ENCODE measurements around the gene XPOT.

Gene XPOT

DNA sequence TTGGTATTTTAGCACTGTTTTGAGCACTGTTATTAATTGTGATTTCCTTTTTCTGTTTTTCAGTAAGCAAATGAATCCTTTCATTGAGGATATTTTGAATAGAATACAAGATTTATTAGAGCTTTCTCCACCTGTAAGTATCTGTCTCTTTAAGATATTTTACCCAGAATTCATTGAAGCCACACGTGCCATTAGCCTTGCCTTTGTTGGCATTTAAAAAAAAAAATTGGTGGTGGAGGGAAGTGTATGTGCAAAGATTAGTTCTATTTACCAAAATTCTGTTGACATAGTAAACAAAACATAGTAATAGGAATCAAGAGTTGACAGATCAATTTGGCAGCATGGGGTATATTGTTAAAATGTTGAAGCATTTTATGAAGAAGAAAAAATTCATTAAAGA, 23.8 kb downstream of the XPOT start:
- no peak for DNase-seq (ENCODE audit: low read depth, low spot score)

DNA sequence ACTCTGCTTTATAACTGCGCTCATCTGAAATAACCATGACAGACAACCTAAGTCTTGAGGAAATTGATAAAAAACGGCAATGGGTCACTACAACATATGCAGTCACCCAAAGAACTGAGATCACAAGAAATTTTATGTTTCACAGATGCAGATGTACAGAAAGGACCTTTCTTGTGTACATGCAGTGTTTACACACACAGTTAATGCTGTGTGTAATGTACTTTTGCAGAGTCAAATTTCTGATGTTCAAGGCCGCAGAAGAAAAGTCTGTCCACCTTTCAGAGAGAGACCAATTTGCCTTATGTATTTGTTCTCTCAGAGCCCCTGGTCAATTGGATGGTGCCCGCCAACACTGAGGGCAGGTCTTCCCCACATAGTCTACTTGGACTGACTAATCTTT, 24.8 kb downstream of the XPOT start:
- no peak for DNase-seq (ENCODE audit: low read depth, low spot score)

DNA sequence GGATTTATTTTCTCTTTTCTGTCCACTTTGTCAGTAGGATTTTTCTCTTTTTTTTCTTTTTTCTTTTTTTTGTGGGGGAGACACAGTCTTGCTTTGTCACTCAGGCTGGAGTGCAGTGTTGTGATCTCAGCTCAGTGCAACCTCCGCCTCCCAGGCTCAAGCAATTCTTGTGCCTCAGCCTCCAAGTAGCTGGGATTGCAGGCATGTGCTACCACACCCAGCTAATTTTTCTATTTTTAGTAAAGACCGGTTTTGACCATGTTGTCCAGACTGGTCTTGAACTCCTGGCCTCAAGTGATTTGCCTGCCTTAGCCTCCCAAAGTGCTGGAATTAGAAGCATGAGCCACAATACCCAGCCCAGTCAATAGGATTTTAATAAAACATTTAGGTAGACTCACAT, 26.7 kb downstream of the XPOT start:
- DNase-seq (ENCODE audit: low read depth, low spot score): no peak

DNA sequence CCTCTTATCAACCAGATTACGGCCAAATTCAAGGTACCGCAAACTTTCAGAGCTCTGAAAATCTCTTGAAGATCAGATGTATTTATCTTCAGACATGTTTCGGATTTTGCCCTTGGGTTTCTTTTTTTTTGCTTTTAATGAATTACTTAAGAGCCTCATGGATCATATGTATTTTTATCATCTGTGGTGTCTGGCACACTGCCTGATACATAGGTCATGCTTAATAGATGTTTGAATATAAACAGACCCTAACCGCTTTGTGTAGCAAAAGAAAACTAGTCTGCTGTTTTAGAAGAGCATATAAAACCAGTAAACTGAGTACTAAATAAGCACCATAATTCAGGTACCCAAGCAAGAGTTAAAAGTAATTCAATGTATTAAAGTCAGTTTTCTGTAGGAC, 27.6 kb downstream of the XPOT start:
- no peak for DNase-seq (ENCODE audit: low read depth, low spot score)

DNA sequence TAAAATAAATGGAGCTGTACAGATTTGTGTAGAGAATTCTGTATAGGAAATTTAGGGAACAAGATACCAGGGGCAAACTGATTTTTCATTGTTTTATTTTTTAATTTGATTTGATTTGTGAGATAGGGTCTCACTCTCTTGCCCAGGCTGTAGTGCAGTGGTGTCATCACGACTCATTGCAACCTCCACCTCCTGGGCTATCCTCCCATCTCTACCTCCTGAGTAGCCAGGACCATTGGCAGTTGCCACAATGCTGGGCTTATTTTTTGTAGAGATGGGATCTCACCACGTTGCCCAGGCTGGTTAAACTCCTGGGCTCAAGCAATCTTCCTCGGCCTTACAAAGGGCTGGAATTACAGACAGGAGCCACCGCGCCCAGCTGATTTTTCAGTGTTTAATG, 29.7 kb downstream of the XPOT start:
- DNase-seq (ENCODE audit: low read depth, low spot score): no peak

DNA sequence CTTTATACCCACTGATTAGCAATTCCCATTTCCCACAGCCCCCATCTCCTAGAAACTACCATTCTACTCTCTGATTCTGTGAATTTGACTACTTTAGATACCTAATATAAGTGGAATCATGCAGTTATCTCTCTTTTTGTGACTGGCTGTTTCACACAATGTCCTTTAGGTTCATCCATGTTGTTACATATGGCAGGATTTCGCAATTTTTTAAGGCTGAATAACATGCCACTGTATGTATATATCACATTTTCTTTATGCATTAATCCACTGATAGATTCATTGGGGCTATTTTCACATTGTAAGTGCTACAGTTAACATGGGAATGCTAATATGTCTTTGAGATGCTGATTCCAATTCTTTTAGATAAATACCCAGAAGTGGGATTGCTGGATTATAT, 35.9 kb downstream of the XPOT start:
- DNase-seq (ENCODE audit: low read depth, low spot score): no peak

DNA sequence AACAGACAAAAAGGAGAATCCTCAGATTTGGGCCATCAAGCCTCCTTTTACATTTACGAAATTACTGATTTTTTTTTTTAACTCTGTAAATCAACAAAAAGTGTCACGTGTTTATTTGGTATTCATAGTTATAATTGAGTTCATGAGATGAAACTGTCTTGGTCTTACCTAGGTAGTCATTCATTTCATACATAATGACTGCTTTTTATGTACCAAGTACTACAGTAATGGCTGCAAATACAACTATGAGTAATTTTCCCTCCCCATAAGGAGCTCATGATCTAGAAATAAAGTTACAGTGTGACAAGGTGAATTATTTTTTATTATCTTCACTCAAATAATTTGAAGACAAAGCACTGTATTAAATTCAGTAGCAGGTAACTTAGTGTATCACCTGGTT, 41.3 kb downstream of the XPOT start:
- DNase-seq (ENCODE audit: low read depth, low spot score): no peak

DNA sequence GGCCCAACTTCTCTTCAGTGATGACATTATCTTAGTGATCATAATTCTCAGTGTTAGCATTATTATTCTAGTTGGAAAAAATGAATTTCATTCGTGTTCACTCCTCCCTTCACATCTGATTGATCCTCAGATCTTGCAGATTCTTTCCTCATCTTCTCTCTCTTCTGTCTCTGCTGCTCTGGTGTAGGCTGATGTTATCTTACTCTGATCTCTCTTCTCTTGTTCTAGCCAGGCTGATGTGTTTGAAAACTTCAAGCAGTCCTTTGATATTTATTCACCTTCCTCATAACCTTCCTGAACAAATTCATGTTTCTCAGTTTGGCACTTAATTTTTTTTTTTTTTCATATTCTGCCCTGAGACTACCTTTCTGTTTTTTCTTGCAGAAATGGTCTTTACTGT, 42.1 kb downstream of the XPOT start:
- DNase-seq (ENCODE audit: low read depth, low spot score): no peak

DNA sequence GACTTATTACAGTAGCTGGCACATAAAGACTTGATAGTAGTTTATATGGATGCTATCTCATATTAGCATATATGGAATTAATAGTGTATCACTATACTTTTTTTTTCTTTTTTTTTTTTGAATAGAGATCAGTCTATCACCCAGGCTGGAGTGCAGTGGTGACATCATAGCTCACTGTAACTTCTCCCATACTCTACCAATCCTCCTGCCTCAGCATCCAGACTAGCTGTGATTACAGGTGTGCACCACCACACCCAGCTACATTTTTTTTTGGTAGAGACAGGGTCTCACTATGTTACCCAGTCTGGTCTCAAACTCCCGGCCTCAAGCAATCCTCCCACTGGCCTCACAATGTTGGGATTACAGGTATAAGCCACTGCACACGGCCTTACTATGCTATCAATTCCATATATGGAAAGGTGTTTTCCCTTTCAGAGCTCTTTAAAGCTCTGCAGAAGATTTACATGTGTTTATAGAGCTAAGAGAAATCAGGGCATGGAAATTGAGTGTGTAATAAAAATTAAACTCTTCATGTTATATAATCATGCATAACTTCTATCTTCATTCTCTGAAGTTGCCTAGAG, 46.0 kb downstream of the XPOT start:
- no peak for DNase-seq (ENCODE audit: low read depth, low spot score)

DNA sequence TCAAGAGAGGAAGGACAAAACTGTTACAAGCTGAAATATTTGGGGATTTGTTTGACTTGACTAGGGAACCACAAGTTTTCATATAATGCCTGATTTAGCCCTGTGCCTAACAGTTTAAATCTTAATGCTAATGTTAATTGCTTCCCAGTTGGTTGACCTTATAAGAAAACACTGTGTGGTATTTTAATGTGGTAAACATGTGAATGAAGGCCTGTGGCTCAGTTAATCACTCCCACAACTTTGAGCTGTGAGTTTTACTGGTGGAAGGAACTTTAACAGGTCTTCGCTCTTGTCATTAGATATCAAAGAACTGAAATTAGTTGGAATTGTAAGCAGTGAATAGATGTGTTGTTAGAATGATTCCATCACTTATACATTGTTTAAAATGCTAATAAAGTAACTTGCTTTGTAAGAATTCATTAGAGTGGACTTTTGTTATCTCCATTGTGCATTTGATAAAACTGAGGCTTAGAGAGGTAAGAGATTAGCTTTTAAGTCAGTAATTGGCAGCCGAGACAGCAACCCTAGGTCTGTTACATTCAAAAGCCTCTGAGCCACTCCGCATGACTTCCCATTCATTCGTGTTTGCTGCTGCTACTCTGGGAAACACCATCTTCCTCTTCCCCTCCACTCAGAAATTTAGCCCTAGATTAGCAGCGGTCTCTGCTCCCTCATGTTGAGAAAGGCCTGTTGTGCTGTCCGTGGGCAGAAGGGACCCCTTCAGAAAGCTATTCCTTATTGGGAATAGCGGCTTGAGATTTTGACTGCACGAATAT, 46.7 kb downstream of the XPOT start:
- no peak for DNase-seq (ENCODE audit: low read depth, low spot score)

DNA sequence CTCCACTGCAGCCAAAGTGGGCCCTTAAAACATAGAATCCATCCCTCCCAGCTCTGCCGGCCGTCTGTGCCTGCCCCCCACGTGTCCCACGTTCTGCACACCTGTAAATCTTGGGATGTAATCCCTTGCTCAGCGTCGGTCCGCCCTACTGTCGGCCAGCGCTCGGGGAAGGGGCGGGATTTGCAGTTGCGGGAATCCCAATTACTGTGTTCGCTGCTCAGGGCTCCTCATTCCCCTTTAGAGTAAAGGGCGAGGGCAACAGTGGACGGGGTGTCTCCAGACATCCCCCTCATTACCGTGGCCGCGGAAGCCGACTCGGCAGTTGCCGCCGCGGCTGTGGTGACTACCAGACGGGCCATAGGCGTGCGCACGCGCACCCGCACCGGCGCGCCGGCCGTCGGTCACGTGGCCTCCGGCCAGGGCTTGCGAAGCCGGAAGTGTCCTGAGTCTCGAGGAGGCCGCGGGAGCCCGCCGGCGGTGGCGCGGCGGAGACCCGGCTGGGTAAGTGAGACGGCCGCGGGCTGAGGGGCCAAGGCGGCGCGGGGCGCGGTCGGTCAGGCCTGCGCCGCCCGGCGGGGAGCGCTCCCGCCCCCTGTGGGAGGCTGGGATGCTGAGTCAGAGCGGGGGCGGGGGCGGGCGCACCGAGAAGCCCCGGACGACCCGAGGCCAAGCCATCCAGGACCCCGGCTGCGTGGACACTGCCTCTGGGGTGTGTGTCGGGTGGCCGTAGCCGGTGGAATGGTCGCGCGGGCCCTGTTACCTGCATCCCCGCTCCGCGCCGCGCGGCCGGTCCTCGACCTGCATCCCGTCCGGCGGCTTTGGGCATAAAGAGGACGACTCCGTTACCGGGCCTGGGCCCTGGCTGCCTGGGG, 47.7 kb downstream of the XPOT start, which contains the start of gene TBK1:
Gene TBK1 (plus strand): TSS at position 434 of the 872 bp plus-strand sequence. CDS start 3,751 bp downstream, outside the sequence.
- DNase-seq (ENCODE audit: low read depth, low spot score): peak; percentile 54

DNA sequence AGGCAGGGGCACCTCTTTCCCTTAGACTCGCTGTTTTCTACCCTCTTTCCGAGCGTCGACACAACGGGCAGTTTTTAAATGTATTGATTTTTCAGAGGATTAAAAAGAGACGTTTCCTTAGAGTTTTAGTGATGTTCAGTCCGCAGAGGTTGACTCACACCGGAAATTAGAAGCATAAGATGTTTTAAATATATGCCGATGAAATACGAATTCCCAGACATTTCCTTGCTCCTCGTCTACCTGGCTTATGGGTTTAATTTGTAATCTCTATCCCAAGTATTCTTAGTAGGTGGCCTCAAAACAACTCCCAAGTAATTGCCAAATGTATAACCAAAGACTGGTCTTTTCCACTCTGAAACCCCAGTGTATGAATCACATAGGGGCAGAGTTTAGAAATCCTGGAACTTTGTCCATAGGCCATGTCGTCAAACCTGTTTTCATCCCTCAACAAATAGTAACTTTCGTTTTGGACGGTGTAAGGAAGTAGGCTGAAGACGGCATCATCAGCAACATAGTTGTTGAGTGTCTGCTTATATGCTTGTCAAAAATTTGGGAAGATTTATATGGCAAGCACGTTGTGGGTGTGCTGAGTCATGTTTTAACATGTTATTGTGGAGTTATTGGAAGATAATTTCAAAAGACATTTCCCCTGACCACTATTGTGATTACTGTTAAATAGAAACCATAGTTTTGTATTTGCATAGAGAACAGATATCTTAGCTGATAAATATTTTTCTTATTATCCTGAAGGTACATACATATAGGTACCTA, 48.6 kb downstream of the XPOT start:
- no peak for DNase-seq (ENCODE audit: low read depth, low spot score)

DNA sequence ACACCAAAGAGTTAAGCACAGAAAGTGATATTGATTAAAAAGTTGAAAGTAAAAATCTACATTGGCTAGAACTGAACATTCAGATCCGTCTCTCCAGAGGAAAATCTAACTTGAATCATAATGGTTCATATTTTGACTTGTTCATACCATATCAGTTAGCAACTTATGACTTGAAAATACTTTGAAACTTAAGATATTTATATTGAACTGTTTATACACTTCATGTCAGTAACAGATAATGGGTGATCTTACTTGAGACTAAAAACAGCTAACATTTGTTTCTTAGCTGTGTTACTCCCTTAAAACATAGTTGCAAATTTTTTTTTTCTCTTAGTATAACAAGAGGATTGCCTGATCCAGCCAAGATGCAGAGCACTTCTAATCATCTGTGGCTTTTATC, 51.3 kb downstream of the XPOT start:
- no peak for DNase-seq (ENCODE audit: low read depth, low spot score)

DNA sequence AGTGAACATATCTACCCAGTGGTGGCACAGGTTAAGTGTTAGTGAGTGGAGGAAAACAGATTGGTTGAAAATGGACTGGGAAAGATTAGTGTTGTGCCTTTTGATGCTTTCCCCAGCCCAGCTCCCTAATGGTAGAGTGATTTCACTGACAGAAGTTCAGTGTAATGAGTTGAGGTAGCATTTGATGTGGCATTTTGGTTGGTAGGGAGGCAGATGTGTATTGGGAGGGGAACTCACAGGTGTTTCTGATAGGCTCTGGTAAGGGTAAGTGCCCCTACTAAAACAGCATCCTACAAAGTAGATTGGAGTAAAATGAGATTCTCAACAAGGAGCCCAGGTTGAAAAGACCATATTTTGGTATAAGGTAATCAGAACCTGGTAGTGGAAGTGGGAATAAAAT, 51.9 kb downstream of the XPOT start:
- DNase-seq (ENCODE audit: low read depth, low spot score): no peak

DNA sequence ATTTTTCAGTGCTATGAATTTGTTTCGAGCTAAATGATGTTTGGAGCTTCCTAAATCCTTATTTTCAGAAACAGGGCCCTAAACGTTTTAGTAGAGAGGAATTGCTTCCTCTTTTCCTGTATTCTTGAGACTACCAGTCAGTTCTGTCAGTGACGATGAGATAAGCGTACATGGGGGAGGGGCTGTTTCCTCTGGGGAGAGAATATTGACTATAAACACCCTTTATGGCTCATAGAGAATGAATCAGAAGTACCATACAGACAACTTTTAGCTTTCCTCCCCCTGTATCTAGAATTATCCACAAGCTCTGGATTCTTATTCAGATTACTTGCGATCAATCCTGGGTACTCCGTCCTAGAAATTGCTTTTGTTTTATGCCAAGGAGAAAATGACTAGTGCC, 52.8 kb downstream of the XPOT start:
- DNase-seq (ENCODE audit: low read depth, low spot score): no peak

DNA sequence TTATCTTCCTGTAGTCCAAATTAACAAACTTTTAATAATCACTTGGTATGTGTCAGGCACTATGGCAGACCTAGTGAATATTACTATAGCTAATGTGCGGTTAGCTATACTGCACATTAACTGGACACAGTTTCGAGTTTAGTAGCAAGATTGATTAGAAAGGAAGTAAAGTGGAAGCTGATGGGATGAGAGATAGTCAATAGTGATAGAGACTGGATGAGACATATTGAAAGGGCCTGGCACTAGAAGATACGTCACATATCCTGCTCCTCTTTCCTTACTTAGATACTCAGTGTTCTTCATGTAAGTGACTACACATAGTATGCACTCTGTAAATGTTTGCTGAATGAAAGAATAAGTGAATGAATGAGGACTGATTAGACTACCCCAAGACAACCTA, 53.3 kb downstream of the XPOT start:
- DNase-seq (ENCODE audit: low read depth, low spot score): no peak

DNA sequence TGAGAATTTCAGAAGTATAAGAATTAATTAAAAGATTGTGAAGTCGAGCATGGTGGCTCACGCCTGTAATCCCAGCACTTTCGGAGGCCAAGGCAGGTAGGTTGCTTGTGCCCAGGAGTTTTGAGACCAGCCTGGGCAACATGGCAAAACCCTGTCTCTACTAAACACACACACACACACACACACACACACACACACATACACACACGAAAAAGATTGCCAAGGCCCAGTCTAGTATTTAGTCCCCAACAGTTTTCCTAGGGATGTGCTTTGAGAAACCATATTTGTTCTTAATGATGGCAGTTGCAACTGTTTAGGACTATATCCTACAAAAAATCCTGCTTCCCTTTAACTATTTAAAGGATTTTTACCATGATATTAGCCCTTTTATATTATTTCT, 53.7 kb downstream of the XPOT start:
- no peak for DNase-seq (ENCODE audit: low read depth, low spot score)

DNA sequence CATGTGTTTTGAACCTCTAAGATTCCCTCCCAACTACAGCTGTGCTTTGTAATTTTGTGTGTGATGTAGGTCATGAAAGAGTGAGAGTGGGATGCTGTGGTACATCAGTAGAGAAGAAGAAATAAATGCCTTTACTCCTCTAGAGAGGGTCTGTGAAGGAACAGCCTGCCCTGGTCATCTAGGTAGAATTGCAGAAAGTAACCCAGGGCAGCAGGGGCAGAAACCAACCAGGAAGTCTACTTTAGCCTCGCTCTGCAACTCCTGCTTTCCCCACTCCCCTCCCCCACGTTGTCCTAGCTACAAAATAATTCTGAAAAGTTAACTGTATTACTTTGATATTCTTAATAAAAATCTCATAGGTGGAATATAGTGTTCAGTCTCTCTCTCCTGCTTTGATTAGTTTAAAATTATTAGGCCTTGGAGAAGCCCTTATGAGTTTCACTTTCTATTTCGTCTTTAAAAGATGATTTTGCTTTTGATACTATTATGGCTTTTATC, 55.3 kb downstream of the XPOT start:
- DNase-seq (ENCODE audit: low read depth, low spot score): no peak

DNA sequence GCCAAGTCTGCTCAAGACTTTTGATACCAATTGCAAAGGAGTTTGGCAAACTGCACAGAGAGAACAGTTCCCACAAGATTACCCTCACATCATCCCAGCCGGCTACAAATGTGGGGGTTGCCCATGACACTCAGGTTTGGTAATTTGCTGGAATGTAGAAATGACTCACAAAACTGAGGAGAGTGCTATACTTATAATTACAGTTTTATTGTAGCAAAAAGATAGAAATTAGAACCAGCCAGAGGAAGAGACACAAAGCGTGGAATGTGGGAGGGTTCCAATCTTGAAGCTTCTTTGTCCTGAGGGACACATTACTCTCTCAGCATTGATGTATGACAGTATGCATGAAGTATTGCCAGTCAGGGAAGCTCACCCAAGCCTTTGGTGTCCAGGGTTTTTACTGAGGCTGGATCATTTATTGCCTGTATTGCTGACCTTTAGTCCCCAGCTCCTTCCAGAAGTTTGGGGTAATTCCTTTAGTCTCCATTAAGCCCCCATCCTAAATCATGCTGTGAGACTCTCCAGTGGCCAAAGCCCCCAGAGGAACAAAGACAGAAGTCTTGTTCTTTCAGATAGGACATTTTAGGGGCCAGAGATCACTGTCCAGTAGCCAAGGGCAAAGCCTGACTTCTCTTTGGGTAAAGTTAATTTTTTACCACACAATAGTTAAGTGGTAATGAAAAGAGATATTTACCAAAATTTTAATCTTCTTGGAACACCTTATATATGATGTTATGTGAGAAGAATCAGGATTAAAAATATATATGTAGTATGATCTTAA, 57.6 kb downstream of the XPOT start:
- DNase-seq (ENCODE audit: low read depth, low spot score): no peak

DNA sequence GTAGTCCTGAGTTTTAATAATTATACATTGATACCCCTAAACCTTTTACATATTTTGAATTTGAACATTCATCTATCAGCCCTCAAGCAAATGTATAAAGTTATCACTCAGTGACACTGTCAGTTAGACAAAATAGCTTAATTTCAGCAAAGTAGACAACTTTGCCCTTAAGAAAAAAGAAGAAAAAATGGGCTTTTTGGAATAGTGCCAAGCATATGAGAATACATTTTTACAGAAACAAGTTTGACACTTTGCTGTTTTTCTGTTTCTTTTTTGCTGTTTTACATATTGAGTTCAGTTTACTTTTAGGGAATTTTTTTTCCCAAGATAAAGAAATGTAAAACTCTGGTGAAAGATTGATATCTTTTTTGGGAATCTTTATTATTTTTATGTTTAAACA, 62.0 kb downstream of the XPOT start:
- no peak for DNase-seq (ENCODE audit: low read depth, low spot score)

DNA sequence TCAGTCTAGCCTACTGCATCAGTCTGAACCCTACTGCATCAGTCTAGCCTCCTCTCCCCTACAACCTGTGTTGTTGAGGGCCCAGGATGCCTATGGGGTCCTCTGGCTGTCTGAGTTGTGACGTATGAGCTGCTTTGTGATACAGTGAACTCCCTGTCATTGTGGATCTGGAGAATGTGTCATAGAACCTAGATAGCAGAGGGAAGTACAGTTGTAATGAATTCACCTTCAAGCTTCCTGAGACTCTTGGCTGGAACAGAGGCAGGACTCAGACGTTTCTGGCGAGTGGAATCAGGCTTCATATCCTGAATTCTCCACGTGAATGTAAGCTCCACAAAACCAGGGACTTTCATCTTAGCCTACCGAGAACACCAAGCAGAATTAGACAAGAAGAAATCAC, 64.8 kb downstream of the XPOT start:
- no peak for DNase-seq (ENCODE audit: low read depth, low spot score)
